OCI-LY3 (cell line): Measurements from ENCODE around the gene CREB3.

ENCODE experiments used
- EZH2phosphoT487 ChIP-seq: fragments of 200-600 bp; shearing (Covaris generic); IDR thresholded peaks from 2 replicates; pipeline ENCODE4 v1.6.1; 2018; ENCODE audit warnings: antibody characterized with exemption, mixed run types, low read depth
- TF ChIP-seq, protein P1 (sequence below): fragments of 200-600, 300-600 bp; sonication (generic); IDR thresholded peaks from 2 replicates; pipeline ENCODE4 v1.5.1; 2014; ENCODE audit warnings: antibody characterized with exemption, low read length, low read depth

DNA sequence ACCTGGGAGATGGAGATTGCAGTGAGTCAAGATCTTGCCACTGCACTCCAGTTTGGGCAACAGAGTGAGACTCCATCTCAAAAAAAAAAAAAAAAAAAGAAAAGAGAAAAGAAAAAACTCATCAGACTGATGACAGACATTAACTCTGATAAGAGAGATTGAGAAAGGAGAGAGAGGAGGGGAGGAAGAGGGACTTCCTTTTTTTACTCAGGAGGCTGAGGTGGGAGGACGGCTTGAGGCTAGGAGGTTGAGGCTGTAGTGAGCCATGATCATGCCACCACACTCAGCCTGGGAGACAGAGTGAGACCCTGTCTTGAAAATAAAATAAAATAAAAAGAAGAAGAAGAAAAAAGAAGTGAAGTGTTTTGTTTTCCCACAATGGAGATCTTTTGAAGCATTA, 31.3 kb downstream of the CREB3 start:
- TF ChIP-seq, protein P1, sequence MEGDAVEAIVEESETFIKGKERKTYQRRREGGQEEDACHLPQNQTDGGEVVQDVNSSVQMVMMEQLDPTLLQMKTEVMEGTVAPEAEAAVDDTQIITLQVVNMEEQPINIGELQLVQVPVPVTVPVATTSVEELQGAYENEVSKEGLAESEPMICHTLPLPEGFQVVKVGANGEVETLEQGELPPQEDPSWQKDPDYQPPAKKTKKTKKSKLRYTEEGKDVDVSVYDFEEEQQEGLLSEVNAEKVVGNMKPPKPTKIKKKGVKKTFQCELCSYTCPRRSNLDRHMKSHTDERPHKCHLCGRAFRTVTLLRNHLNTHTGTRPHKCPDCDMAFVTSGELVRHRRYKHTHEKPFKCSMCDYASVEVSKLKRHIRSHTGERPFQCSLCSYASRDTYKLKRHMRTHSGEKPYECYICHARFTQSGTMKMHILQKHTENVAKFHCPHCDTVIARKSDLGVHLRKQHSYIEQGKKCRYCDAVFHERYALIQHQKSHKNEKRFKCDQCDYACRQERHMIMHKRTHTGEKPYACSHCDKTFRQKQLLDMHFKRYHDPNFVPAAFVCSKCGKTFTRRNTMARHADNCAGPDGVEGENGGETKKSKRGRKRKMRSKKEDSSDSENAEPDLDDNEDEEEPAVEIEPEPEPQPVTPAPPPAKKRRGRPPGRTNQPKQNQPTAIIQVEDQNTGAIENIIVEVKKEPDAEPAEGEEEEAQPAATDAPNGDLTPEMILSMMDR = no peak
- TF ChIP-seq EZH2phosphoT487 = no peak
